Upper lobe of left lung (tissue), 4 donors: ENCODE measurements around the gene CLCA2.

Experiments
- POLR2A ChIP-seq, 4 donors: fragments of 450-650 bp; IDR thresholded peaks; one replicate each; pipeline ENCODE4 v1.5.1; 2016 to 2017; ENCODE audit warnings: antibody characterized with exemption in 4 of 4, mild to moderate bottlenecking in 2 of 4
- TF ChIP-seq, protein P1 (sequence below), 6 experiments: fragments of 450-650 bp in 4 of 6; fragments of 200-600 bp in 2 of 6; sonication (generic) in 2 of 6; IDR thresholded peaks; one replicate each; pipeline ENCODE4 v1.5.1; 2016 to 2019; ENCODE audit warnings: antibody characterized with exemption in 6 of 6

DNA sequence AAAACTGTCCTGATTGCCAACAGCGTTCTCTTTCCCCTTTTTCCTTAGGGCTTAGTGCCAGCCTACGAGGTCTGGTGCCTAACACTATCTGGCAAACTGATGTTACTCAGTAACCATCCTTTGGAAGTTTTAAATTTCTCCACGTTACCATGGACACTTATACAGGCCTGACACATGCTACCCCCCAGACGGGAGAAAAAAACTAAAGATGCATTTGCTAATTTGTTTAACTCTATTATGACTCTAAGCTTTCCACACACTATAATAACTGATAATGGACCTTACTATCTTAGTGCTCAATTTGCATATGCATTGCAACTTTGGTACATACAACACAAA is 81.6 kb downstream of the CLCA2 start:
- TF ChIP-seq, protein P1, sequence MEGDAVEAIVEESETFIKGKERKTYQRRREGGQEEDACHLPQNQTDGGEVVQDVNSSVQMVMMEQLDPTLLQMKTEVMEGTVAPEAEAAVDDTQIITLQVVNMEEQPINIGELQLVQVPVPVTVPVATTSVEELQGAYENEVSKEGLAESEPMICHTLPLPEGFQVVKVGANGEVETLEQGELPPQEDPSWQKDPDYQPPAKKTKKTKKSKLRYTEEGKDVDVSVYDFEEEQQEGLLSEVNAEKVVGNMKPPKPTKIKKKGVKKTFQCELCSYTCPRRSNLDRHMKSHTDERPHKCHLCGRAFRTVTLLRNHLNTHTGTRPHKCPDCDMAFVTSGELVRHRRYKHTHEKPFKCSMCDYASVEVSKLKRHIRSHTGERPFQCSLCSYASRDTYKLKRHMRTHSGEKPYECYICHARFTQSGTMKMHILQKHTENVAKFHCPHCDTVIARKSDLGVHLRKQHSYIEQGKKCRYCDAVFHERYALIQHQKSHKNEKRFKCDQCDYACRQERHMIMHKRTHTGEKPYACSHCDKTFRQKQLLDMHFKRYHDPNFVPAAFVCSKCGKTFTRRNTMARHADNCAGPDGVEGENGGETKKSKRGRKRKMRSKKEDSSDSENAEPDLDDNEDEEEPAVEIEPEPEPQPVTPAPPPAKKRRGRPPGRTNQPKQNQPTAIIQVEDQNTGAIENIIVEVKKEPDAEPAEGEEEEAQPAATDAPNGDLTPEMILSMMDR (IDR thresholded peaks at IDR 0.05) = no peak
- no peak for TF ChIP-seq POLR2A (IDR thresholded peaks at IDR 0.05)
